Activated CD8-positive, alpha-beta T cell treated with anti-CD3 and anti-CD28 coated beads, Interleukin-2, amount 10 ng/mL, durations not matched to agents 7 days and 5 days (primary cell): ENCODE measurements around the gene TDP1. TPM values are rescaled to one million over a fixed set of nuclear protein-coding genes. Genes with fewer than 3 reads are reported as not detected.

Source experiments
- ATAC-seq: fragments of 150-1000 bp; cut with Tn5 transposase; one replicate; pipeline ENCODE4 v1.10.0; 2021; ENCODE audit warnings: moderate library complexity
- CTCF ChIA-PET: fragments of 350-600 bp; sonication (Branson Sonifier 250); formaldehyde crosslinking; loops from one replicate; lab custom pipeline; 2021; ENCODE audit warnings: antibody characterized with exemption; lab: Charles Lee
- POLR2A ChIA-PET: fragments of 350-600 bp; sonication (Branson Sonifier 250); formaldehyde crosslinking; loops from one replicate; lab custom pipeline; 2021; ENCODE audit warnings: antibody characterized with exemption; lab: Charles Lee
- DNase-seq: peaks from one replicate; pipeline ENCODE4 v3.0.0-alpha.2; 2020
- H3K27ac Mint-ChIP-seq: one replicate; pipeline ENCODE4 v1.8.0; 2021; ENCODE audit warnings: mild to moderate bottlenecking, mixed read lengths
- H3K27me3 Mint-ChIP-seq: one replicate; pipeline ENCODE4 v1.8.0; 2021; ENCODE audit warnings: low read depth, mixed read lengths
- H3K36me3 Mint-ChIP-seq: one replicate; pipeline ENCODE4 v1.8.0; 2021; ENCODE audit warnings: low read depth, mixed read lengths
- H3K4me1 Mint-ChIP-seq: one replicate; pipeline ENCODE4 v1.8.0; 2021; ENCODE audit warnings: low read depth, mixed read lengths
- H3K4me3 Mint-ChIP-seq: one replicate; pipeline ENCODE4 v1.8.0; 2021; ENCODE audit warnings: mild to moderate bottlenecking, mixed read lengths
- H3K9me3 Mint-ChIP-seq: one replicate; pipeline ENCODE4 v1.8.0; 2022; ENCODE audit warnings: mixed read lengths; ENCODE audit not compliant: insufficient read depth
- total RNA-seq, 2 experiments: library from RNA; stranded (reverse); gene quantifications; one replicate each; pipeline ENCODE4 v1.2.3, GENCODE V29; 2021

TDP1 gene
- total RNA-seq, 2 experiments from 2014 or later: 82.0 to 89.7 TPM

DNA sequence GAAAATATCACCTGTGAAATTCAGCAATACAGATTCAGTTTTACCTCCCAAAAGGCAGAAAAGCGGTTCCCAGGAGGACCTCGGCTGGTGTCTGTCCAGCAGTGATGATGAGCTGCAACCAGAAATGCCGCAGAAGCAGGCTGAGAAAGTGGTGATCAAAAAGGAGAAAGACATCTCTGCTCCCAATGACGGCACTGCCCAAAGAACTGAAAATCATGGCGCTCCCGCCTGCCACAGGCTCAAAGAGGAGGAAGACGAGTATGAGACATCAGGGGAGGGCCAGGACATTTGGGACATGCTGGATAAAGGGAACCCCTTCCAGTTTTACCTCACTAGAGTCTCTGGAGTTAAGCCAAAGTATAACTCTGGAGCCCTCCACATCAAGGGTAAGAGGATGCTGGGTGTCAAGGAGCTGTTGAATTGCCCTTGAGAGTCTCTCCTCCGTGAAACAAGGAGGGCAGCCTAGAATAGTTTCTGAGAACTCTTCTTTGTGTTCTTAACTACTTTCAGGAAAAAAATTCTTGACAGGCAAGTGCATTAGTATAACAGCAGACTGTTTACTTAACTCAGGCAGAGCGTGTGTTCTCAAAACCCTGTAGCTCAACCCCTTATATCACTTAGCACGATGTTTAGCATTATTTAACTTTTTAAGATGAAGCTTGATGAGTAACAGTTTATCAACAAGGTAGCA lies 7.7 kb downstream of the TDP1 start:
- Mint-ChIP-seq H3K27me3 (no peaks in the 10 kb centered on the region), H3K27ac (no peak overlapping the region), H3K4me1 (peaks cover 36% of the 10 kb centered on the region), H3K9me3 (no peaks in the 10 kb centered on the region), H3K36me3 (peaks cover 70% of the 10 kb centered on the region), H3K4me3 (no peak overlapping the region)
- ChIA-PET CTCF (interaction anchor here (12.5 kb wide), 1 partner anchor 10 kb away, joined by 96 read pairs; no protein-coding TSS in a partner anchor), POLR2A (interaction anchor here (1.2 kb wide), 1 partner anchor 13 kb away, joined by 3 read pairs; no protein-coding TSS in a partner anchor)
- ATAC-seq (no peak), DNase-seq (no peak)

DNA sequence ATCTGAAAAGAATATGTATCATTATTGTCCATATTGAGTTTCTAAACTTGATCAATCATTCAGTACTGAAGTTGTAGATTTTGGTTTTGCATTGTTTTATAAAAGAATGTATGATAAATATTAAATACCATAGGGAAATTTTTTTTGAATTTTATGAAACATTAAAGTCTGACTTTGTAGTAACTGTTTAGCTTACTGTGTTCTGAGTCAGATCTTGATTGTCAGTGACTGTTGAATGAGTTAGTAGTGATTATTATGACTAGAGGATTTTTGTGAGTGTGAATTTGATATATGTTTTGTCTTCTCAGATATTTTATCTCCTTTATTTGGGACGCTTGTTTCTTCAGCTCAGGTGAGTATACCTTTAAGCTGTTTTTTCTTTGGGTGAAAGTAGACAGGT lies 10.1 kb downstream of the TDP1 start:
- no peak overlapping the region for H3K27ac Mint-ChIP-seq
- H3K4me1 Mint-ChIP-seq: peaks cover 12% of the 10 kb centered on the region
- H3K27me3 Mint-ChIP-seq: no peaks in the 10 kb centered on the region
- no peaks in the 10 kb centered on the region for H3K9me3 Mint-ChIP-seq
- ATAC-seq: no peak
- H3K36me3 Mint-ChIP-seq: peaks cover 66% of the 10 kb centered on the region
- CTCF ChIA-PET: interaction anchor here (1.1 kb wide), 2 partner anchors 25 to 27 kb away, joined by 3 to 4 read pairs; no protein-coding TSS in a partner anchor
- POLR2A ChIA-PET: interaction anchor here (0.7 to 1.6 kb wide), 3 partner anchors 10 to 27 kb away, joined by 3 to 8 read pairs (median 4); partner anchors contain the start of gene TDP1
- no peak for DNase-seq
- H3K4me3 Mint-ChIP-seq: no peak overlapping the region

- no peaks in the 10 kb centered on the region for H3K4me1 Mint-ChIP-seq
- ATAC-seq (peak; percentile 75), DNase-seq (peak; percentile 62)
- no peak overlapping the region for H3K4me3 Mint-ChIP-seq
- no peaks in the 10 kb centered on the region for H3K9me3 Mint-ChIP-seq
- no peaks in the 10 kb centered on the region for H3K27me3 Mint-ChIP-seq
- POLR2A ChIA-PET: interaction anchor here (1.8 kb wide), 1 partner anchor 17 kb away, joined by 5 read pairs; the partner anchor contains the start of gene TDP1
- H3K36me3 Mint-ChIP-seq: peaks cover 57% of the 10 kb centered on the region
- peak overlapping the region; percentile 24 for H3K27ac Mint-ChIP-seq
- CTCF ChIA-PET: interaction anchor here (0.6 to 4.5 kb wide), 29 partner anchors 9 to 994 kb away, joined by 3 to 96 read pairs (median 4); partner anchors contain the start of genes EFCAB11, KCNK13, PSMC1 and TDP1
Observed at GRCh38 chr14:89973234-89973823, 17.6 kb downstream of the TDP1 start.

DNA sequence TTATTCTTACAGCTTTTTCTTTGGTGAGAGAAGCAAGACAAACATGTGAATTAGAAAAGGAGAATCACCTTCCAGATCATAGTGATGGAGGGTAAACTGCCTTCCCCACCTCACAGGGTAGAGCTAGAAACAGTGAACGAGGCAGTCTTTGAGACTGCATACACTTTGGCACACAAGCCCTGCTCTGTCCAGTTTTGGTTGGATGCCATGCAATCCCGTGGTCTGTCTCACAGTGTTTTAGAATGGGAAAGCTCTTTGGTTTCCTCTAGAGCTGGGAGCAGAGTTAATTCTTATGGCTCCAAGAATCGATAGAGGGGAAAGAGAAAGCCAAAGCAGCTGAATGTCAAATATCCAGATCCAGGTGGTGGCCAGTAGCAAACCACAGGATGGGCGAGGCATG lies 21.9 kb downstream of the TDP1 start:
- H3K9me3 Mint-ChIP-seq: no peaks in the 10 kb centered on the region
- H3K4me1 Mint-ChIP-seq: no peaks in the 10 kb centered on the region
- H3K27ac Mint-ChIP-seq: no peak overlapping the region
- ATAC-seq: no peak
- ChIA-PET POLR2A (no interaction called here), CTCF (interaction anchor here (0.6 to 1.9 kb wide), 5 partner anchors 10 to 258 kb away, joined by 3 to 6 read pairs (median 3); no protein-coding TSS in a partner anchor)
- DNase-seq: no peak
- H3K27me3 Mint-ChIP-seq: no peaks in the 10 kb centered on the region
- no peak overlapping the region for H3K4me3 Mint-ChIP-seq
- H3K36me3 Mint-ChIP-seq: peaks cover 55% of the 10 kb centered on the region

DNA sequence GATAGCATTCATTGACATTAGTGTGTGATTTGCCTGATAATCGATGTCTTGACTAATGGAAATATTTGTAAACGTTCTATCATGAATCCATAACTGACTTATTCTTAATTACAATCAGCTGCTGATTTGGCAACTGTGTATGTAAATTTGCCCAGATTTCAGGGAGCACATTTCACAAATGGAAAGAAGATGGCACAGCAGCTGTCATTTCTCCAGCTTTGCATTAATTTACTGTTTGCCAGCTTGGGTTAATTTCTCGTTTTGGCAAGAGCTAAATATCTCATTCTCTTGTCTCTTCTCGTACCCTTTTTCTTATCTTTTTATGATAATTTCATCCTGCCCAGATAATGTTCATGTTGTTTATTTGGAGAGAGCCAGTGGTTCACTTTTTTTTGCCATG lies 22.9 kb downstream of the TDP1 start:
- POLR2A ChIA-PET: interaction anchor here (0.7 kb wide), 1 partner anchor 14 kb away, joined by 3 read pairs; no protein-coding TSS in a partner anchor

GRCh38 chr14:89983375-89983774 lies 27.6 kb downstream of the TDP1 start:
- ATAC-seq: no peak
- H3K9me3 Mint-ChIP-seq: no peaks in the 10 kb centered on the region
- no peak overlapping the region for H3K27ac Mint-ChIP-seq
- H3K4me3 Mint-ChIP-seq: no peak overlapping the region
- peaks cover 63% of the 10 kb centered on the region for H3K36me3 Mint-ChIP-seq
- POLR2A ChIA-PET: no interaction called here
- DNase-seq: no peak
- H3K4me1 Mint-ChIP-seq: no peaks in the 10 kb centered on the region
- CTCF ChIA-PET: interaction anchor here (3.5 kb wide), 1 partner anchor 10 kb away, joined by 38 read pairs; no protein-coding TSS in a partner anchor
- no peaks in the 10 kb centered on the region for H3K27me3 Mint-ChIP-seq

More for the DNA sequence above, 22.9 kb downstream of the TDP1 start:
- ATAC-seq: no peak
- H3K9me3 Mint-ChIP-seq: no peaks in the 10 kb centered on the region
- no peak overlapping the region for H3K27ac Mint-ChIP-seq
- H3K4me1 Mint-ChIP-seq: no peaks in the 10 kb centered on the region
- no peak for DNase-seq
- no peaks in the 10 kb centered on the region for H3K27me3 Mint-ChIP-seq
- CTCF ChIA-PET: interaction anchor here (0.9 to 1.3 kb wide), 3 partner anchors 40 to 257 kb away, joined by 3 read pairs; no protein-coding TSS in a partner anchor
- H3K4me3 Mint-ChIP-seq: no peak overlapping the region
- peaks cover 55% of the 10 kb centered on the region for H3K36me3 Mint-ChIP-seq

DNA sequence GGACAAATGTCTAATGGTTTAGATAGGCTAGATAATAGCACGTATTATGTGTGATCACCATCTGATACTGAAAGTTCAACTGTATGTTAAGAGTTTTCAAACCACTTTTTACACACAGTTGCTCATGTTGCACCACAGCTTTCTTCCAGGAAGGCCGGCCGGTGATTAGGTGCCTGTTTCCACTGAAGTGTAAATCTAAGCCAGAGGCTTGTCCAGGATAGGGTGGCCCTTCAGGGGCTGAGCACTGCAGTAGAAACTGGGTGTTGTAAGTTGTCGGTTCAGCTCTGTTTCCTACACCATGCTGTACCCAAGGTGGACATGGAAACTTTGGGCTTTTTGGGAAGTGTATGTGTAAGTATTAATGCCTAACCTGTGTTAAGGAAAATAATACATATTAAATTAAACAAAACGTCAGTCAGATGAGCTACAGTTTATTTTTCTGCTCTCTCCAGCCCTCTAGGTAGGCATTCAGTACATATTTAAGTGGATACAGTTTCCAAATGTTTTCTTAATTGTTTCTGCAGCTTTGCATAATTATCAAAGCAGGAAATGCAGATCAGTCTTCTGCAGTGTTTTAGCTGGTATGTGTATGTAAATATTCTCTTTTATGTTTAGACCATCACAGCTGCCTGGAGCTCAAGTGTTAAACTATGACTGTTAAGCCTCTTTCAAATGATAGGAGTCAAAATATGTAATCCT lies 30.9 kb downstream of the TDP1 start:
- H3K4me3 Mint-ChIP-seq: no peak overlapping the region
- ChIA-PET CTCF (interaction anchor here (1.4 to 3.0 kb wide), 2 partner anchors 14 to 48 kb away, joined by 3 to 30 read pairs; no protein-coding TSS in a partner anchor), POLR2A (no interaction called here)
- no peak for DNase-seq
- H3K4me1 Mint-ChIP-seq: no peaks in the 10 kb centered on the region
- H3K36me3 Mint-ChIP-seq: peaks cover 65% of the 10 kb centered on the region
- H3K27me3 Mint-ChIP-seq: no peaks in the 10 kb centered on the region
- no peaks in the 10 kb centered on the region for H3K9me3 Mint-ChIP-seq
- no peak for ATAC-seq
- H3K27ac Mint-ChIP-seq: no peak overlapping the region

DNA sequence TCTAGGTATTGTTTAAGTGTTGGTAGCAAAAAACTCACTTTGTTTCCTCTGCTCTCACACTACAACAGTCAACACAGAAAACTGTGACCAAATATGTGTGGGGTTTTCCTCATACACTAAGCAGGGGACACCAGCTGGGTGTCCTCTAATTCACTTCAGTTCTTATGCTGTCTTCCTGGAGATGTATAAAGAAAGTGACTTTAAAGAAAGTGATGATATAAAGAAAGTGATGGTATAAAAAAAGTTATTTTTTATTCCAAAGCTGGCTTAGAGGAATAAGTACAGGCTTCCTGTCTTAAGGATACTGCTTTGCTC lies 31.4 kb downstream of the TDP1 start:
- H3K4me1 Mint-ChIP-seq: no peaks in the 10 kb centered on the region
- CTCF ChIA-PET: interaction anchor here (1.4 to 3.0 kb wide), 2 partner anchors 14 to 48 kb away, joined by 3 to 30 read pairs; no protein-coding TSS in a partner anchor
- no peak overlapping the region for H3K27ac Mint-ChIP-seq
- ATAC-seq: no peak
- H3K27me3 Mint-ChIP-seq: no peaks in the 10 kb centered on the region
- no peaks in the 10 kb centered on the region for H3K9me3 Mint-ChIP-seq
- POLR2A ChIA-PET: no interaction called here
- no peak for DNase-seq
- H3K4me3 Mint-ChIP-seq: no peak overlapping the region
- peaks cover 60% of the 10 kb centered on the region for H3K36me3 Mint-ChIP-seq

DNA sequence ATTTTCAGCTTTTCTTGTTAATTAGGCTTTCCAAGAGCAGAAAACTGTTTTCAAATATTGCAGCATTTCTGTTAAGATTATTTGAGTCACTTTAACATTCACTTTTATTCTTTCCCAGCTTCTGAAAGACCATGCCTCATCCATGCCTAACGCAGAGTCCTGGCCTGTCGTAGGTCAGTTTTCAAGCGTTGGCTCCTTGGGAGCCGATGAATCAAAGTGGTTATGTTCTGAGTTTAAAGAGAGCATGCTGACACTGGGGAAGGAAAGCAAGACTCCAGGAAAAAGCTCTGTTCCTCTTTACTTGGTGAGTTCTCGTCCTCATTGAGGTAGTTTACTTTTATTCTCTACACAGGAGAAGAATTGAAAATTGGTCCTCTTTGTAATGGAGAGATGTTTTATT lies 33.1 kb downstream of the TDP1 start:
- no peaks in the 10 kb centered on the region for H3K9me3 Mint-ChIP-seq
- no peak overlapping the region for H3K27ac Mint-ChIP-seq
- H3K27me3 Mint-ChIP-seq: no peaks in the 10 kb centered on the region
- ATAC-seq (no peak), DNase-seq (no peak)
- H3K4me1 Mint-ChIP-seq: no peaks in the 10 kb centered on the region
- peaks cover 58% of the 10 kb centered on the region for H3K36me3 Mint-ChIP-seq
- POLR2A ChIA-PET: no interaction called here
- CTCF ChIA-PET: interaction anchor here (0.7 to 1.6 kb wide), 5 partner anchors 12 to 247 kb away, joined by 3 to 6 read pairs (median 3); partner anchors contain the start of gene EFCAB11
- H3K4me3 Mint-ChIP-seq: no peak overlapping the region

DNA sequence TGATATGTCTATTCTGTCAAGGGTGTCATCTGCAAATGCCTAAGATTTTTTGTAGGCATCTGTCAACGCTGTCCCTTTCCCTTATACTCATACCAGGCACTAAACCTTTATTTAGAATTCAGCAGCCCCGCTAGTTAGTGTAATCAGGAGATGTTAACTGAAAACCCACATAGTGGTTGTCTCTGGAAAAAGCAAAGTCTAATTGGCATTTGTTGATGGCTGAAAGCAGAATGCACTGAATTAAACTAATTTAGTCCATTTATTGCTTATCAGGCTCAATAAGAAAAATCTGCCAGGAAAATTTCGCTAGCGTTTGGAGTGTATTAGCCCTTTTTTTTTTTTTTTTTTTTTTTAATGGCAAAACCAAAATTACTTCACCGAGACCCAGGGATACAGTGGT lies 34.5 kb downstream of the TDP1 start:
- POLR2A ChIA-PET: no interaction called here
- Mint-ChIP-seq H3K36me3 (peaks cover 55% of the 10 kb centered on the region), H3K27ac (no peak overlapping the region)

DNA sequence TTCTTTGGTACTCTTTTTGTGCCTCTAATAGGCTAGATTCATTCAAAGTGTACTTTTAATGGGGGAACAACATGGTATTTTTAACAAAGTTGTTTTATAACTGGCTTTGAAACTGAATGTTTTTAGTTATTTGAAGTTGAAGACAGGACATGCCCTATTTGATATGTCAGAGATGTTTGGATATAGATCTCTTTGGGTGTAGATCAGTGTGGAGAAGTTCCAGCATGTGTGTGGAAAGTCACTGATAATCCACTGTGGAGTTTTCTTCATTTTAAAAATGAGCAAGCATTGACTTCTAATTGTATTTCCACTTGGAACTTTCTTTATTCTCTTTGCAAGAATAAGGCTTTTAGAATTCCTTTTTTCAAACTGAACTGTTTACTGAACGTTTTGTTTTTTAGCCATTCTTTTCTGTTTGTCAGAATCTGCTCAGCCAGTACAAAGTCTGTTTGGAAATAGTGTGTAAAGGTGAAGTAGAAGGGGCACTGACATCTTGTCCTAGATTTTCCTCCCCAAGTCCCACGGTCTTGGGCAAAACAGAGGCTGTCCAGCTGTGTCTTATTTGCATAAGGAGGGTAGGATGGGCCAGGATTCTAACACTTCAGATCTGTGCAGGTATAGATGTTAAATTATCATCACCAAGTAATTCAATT lies 35.0 kb downstream of the TDP1 start:
- no peak overlapping the region for H3K4me3 Mint-ChIP-seq
- ATAC-seq (no peak), DNase-seq (no peak)
- ChIA-PET CTCF (no interaction called here), POLR2A (no interaction called here)
- no peaks in the 10 kb centered on the region for H3K4me1 Mint-ChIP-seq
- H3K27me3 Mint-ChIP-seq: no peaks in the 10 kb centered on the region
- H3K9me3 Mint-ChIP-seq: no peaks in the 10 kb centered on the region
- H3K27ac Mint-ChIP-seq: no peak overlapping the region
- peaks cover 60% of the 10 kb centered on the region for H3K36me3 Mint-ChIP-seq

More for the DNA sequence above, 34.5 kb downstream of the TDP1 start:
- ATAC-seq (no peak), DNase-seq (no peak)
- no peak overlapping the region for H3K4me3 Mint-ChIP-seq
- H3K4me1 Mint-ChIP-seq: no peaks in the 10 kb centered on the region
- CTCF ChIA-PET: no interaction called here
- H3K9me3 Mint-ChIP-seq: no peaks in the 10 kb centered on the region
- no peaks in the 10 kb centered on the region for H3K27me3 Mint-ChIP-seq
